Smooth muscle cell (in vitro differentiated cells): Measurements from ENCODE around the gene DDX11. TPM values are rescaled to one million over a fixed set of nuclear protein-coding genes. Genes with fewer than 3 reads are reported as not detected.

Source experiments
- DNase-seq: peaks from one replicate; lab custom pipeline; 2025; ENCODE audit not compliant: unreplicated experiment; lab: John Stamatoyannopoulos, UW
- H2AFZ ChIP-seq: fragments of 200-600 bp; sonication (generic); 2 replicates; pipeline ENCODE4 v1.6.0; 2016; ENCODE audit warnings: antibody characterized with exemption, low read depth, mild to moderate bottlenecking
- H3F3A ChIP-seq: fragments of 200-600 bp; sonication (generic); 2 replicates; pipeline ENCODE4 v1.6.0; 2017; ENCODE audit warnings: antibody characterized with exemption, low read depth
- H3K27ac ChIP-seq: fragments of 200-600 bp; sonication (generic); 2 replicates; pipeline ENCODE4 v1.5.1; 2016; ENCODE audit warnings: low read depth, mild to moderate bottlenecking
- H3K27me3 ChIP-seq: fragments of 200-600 bp; sonication (generic); 2 replicates; pipeline ENCODE4 v1.6.1; 2016; ENCODE audit warnings: low read depth, mild to moderate bottlenecking
- H3K36me3 ChIP-seq: fragments of 200-600 bp; sonication (generic); 2 replicates; pipeline ENCODE4 v1.5.1; 2016; ENCODE audit warnings: low read depth
- H3K4me1 ChIP-seq: fragments of 200-600 bp; sonication (generic); 2 replicates; pipeline ENCODE4 v1.5.1; 2016; ENCODE audit warnings: low read depth
- H3K4me2 ChIP-seq: fragments of 200-600 bp; sonication (generic); 2 replicates; pipeline ENCODE4 v1.6.0; 2016; ENCODE audit warnings: mild to moderate bottlenecking
- H3K4me3 ChIP-seq: fragments of 200-600 bp; sonication (generic); 2 replicates; pipeline ENCODE4 v1.5.1; 2016; ENCODE audit warnings: mild to moderate bottlenecking
- H3K79me2 ChIP-seq: fragments of 200-600 bp; sonication (generic); 2 replicates; pipeline ENCODE4 v1.6.0; 2016; ENCODE audit warnings: low read depth, mild to moderate bottlenecking
- H3K9ac ChIP-seq: fragments of 200-600 bp; sonication (generic); 2 replicates; pipeline ENCODE4 v1.6.0; 2016; ENCODE audit warnings: low read depth
- H3K9me3 ChIP-seq: fragments of 200-600 bp; sonication (generic); replicated peaks from 2 replicates; pipeline ENCODE4 v1.5.1; 2016; ENCODE audit warnings: low read depth
- H4K20me1 ChIP-seq: fragments of 200-600 bp; sonication (generic); 2 replicates; pipeline ENCODE4 v1.6.0; 2016; ENCODE audit warnings: low read depth
- WGBS: methylation state at CpG from one replicate; pipeline ENCODE4 v1.1.7; 2016; ENCODE audit warnings: low lambda C conversion rate; 5-methylcytosine and 5-hydroxymethylcytosine counted together
- polyA plus RNA-seq: library from polyadenylated mRNA; unstranded; fragments of >200 nt; fragmentation: Nextera tagmentation; extraction: Ambion mirVana; gene quantifications from 2 replicates; pipeline ENCODE4 v1.2.1, GENCODE V29; 2016
- total RNA-seq: library from RNA; depleted of rRNA; stranded (reverse); fragments of >200 nt; gene quantifications from 2 replicates; pipeline ENCODE4 v1.2.3, GENCODE V29; 2014
- TF ChIP-seq, protein P1 (sequence below): fragments of 200-600 bp; sonication (generic); IDR thresholded peaks from 2 replicates; pipeline ENCODE4 v1.5.1; 2017; ENCODE audit warnings: borderline replicate concordance, mild to moderate bottlenecking, antibody characterized with exemption; ENCODE audit not compliant: insufficient read depth, poor library complexity, severe bottlenecking

The DDX11 gene
- total and polyA plus RNA-seq, 2 experiments from 2014 or later, result 13.4 to 22.8 TPM

DNA sequence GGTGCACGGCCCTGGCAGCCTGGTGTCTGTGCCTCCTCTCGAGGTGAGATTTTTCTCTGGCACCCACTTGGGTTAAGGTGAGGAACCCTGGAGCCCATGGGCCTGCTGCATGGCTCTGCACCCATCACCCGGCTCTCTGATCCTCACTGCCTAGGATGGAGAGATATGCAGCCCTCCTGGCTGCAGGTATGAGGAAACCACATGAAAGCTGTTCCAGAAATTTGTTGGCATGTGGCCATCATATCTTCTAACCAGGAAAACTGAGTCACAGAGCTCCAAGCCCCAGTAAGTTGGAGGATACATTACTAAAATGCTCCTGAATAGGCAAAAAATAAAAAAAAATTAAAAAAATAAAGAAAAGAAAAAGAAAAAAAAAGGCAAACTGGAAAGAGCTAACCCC, 39.3 kb upstream of the DDX11 start:
- no peaks in the 10 kb centered on the region for H3K4me1 ChIP-seq
- no peaks in the 10 kb centered on the region for H3K9me3 ChIP-seq
- WGBS, result 89% methylated on average over 3 of the region's 3 CpGs

DNA sequence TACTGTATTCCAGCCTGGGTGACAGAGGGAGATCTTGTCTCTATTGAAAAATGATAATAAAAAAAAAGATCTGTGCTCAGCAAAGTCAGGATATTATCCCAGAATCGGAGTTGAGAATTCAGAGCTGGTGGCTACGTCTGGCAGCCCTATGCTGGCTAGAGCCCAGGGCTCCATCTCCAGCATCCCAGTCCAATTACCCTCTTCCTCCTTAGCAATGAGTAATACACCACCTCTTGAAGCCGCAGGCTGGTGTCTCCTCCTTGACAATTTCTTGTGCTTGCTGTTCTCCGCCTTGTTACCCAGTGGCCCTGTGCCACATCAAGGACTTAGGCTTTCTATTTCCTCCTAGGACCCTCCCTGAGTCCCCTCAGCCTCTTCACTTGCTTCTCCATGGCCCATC, 38.4 kb upstream of the DDX11 start:
- Histone ChIP-seq H3K27ac (no peak overlapping the region), H3K9me3 (no peaks in the 10 kb centered on the region), H3K36me3 (no peaks in the 10 kb centered on the region), H3K9ac (no peak overlapping the region), H3K4me2 (no peak overlapping the region), H3F3A (no peaks in the 10 kb centered on the region), H4K20me1 (no peaks in the 10 kb centered on the region), H3K27me3 (peaks cover under 1% of the 10 kb centered on the region), H3K4me3 (no peak overlapping the region), H2AFZ (no peak overlapping the region), H3K4me1 (no peaks in the 10 kb centered on the region), H3K79me2 (no peaks in the 10 kb centered on the region)
- 80% methylated on average over 4 of the region's 4 CpGs for WGBS
- TF ChIP-seq, protein P1, sequence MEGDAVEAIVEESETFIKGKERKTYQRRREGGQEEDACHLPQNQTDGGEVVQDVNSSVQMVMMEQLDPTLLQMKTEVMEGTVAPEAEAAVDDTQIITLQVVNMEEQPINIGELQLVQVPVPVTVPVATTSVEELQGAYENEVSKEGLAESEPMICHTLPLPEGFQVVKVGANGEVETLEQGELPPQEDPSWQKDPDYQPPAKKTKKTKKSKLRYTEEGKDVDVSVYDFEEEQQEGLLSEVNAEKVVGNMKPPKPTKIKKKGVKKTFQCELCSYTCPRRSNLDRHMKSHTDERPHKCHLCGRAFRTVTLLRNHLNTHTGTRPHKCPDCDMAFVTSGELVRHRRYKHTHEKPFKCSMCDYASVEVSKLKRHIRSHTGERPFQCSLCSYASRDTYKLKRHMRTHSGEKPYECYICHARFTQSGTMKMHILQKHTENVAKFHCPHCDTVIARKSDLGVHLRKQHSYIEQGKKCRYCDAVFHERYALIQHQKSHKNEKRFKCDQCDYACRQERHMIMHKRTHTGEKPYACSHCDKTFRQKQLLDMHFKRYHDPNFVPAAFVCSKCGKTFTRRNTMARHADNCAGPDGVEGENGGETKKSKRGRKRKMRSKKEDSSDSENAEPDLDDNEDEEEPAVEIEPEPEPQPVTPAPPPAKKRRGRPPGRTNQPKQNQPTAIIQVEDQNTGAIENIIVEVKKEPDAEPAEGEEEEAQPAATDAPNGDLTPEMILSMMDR, result no peak
- no peak for DNase-seq

More for the DNA sequence above, 39.3 kb upstream of the DDX11 start:
- Histone ChIP-seq H4K20me1 (no peaks in the 10 kb centered on the region), H3F3A (no peaks in the 10 kb centered on the region), H3K4me3 (no peak overlapping the region), H3K27ac (no peak overlapping the region), H3K79me2 (no peaks in the 10 kb centered on the region), H2AFZ (no peak overlapping the region), H3K9ac (no peak overlapping the region), H3K27me3 (no peaks in the 10 kb centered on the region), H3K4me2 (no peak overlapping the region), H3K36me3 (no peaks in the 10 kb centered on the region)
- TF ChIP-seq, protein P1, result no peak
- DNase-seq, result no peak

DNA sequence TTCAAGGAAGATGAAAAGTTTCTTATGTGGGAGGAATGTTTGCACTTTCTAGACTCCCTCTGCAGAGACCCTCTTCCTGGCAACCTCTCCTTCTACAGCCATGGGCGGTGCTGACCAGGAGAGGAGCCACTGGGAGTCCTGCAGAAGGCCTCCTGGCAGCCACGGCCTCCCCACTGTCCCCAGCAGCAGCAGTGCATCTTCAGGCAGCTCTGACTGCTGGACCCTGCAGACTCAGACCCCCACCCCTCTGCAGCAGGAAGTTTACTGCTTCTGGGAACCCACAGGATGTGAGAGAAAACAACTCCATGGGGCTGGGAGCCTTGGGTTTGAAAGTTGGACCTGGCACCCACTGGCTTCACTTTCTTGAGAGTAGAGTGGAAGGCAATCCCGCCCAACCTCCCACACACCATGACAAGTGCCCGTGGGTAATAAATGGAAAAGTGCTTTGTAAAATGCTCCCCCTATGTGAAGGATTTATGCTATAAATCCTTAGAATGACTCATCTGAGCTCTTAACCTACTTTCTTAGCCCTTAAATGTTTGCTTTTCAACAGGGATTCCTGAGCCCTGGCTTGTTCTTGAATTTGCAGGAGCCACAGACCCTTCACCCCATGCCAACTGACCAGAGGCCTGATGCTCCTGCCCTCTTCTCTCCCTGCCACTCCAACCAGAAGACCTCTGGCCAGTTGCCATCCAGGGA, 37.5 kb upstream of the DDX11 start:
- no peak for DNase-seq

More for the DNA sequence above, 37.5 kb upstream of the DDX11 start:
- H4K20me1 ChIP-seq, result no peaks in the 10 kb centered on the region
- H3K4me1 ChIP-seq, result no peaks in the 10 kb centered on the region
- H3K36me3 ChIP-seq, result no peaks in the 10 kb centered on the region
- H3K79me2 ChIP-seq, result no peaks in the 10 kb centered on the region
- H3K9me3 ChIP-seq, result no peaks in the 10 kb centered on the region
- no peak overlapping the region for H3K27ac ChIP-seq
- H2AFZ ChIP-seq, result no peak overlapping the region
- peaks cover 3% of the 10 kb centered on the region for H3K27me3 ChIP-seq
- 58% methylated on average over 4 of the region's 4 CpGs for whole genome bisulfite sequencing
- H3K9ac ChIP-seq, result no peak overlapping the region
- H3K4me2 ChIP-seq, result peak overlapping the region; percentile 71
- no peak overlapping the region for H3K4me3 ChIP-seq
- TF ChIP-seq, protein P1, result no peak
- no peaks in the 10 kb centered on the region for H3F3A ChIP-seq
